BJ (cell line): ENCODE data around the gene ZNF521. TPM values are rescaled to one million over a fixed set of nuclear protein-coding genes. Genes with fewer than 3 reads are reported as not detected.

Experiments
- CTCF ChIA-PET: fragments of 350-600 bp; formaldehyde crosslinking; extraction: SDS; loops from one replicate; lab custom pipeline; 2021; ENCODE audit warnings: antibody characterized with exemption, inconsistent platforms; lab: Yijun Ruan, JAX
- POLR2A ChIA-PET: fragments of 300-600 bp; sonication (Branson Sonifier 250); formaldehyde crosslinking; extraction: SDS; loops from one replicate; lab custom pipeline; 2021; ENCODE audit warnings: antibody characterized with exemption; lab: Charles Lee
- DNase-seq: peaks from one replicate; pipeline ENCODE4 v3.0.0-alpha.2; 2011; ENCODE audit warnings: low read depth
- H3K27me3 ChIP-seq: 2 replicates; pipeline ENCODE4 v1.6.0; 2011; ENCODE audit warnings: low read length; ENCODE audit not compliant: control insufficient read depth, insufficient read depth
- H3K36me3 ChIP-seq: 2 replicates; pipeline ENCODE4 v1.5.1; 2011; ENCODE audit warnings: low read length; ENCODE audit not compliant: control insufficient read depth, insufficient read depth
- H3K4me3 ChIP-seq: 2 replicates; pipeline ENCODE4 v1.5.1; 2011; ENCODE audit warnings: low read depth, mild to moderate bottlenecking, control low read depth, low read length
- polyA plus RNA-seq: library from polyadenylated mRNA; depleted of rRNA; stranded (reverse); fragments of >200 nt; gene quantifications from 2 replicates; pipeline ENCODE4 v1.2.3, GENCODE V29; 2011
- TF ChIP-seq, protein P1 (sequence below): IDR thresholded peaks from 2 replicates; pipeline ENCODE4 v1.5.1; 2011; ENCODE audit warnings: low read depth, mild to moderate bottlenecking, control low read depth, inconsistent platforms, low read length, moderate library complexity; ENCODE audit not compliant: insufficient read depth

The ZNF521 gene
- polyA plus RNA-seq, 1 experiment: 29.3 TPM

DNA sequence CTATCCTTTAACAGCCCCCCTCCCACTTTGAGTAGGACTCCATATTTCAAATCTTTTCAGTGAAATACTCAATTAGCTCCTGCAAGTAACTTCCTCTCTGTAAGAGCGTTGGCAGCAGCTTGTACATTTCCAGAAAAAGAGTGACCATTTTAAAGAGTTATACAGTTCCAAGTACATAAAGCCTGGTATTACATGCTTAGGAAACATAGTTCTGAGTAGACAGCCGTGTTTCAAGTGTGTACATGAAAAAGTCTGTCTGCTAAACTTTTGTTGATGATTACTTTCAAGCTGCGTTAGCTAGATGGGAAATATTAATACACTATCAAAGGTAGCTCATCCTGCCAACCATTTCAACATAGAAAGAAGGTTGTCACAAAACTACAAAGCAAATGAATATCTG, 112.8 kb downstream of the ZNF521 start:
- TF ChIP-seq, protein P1, sequence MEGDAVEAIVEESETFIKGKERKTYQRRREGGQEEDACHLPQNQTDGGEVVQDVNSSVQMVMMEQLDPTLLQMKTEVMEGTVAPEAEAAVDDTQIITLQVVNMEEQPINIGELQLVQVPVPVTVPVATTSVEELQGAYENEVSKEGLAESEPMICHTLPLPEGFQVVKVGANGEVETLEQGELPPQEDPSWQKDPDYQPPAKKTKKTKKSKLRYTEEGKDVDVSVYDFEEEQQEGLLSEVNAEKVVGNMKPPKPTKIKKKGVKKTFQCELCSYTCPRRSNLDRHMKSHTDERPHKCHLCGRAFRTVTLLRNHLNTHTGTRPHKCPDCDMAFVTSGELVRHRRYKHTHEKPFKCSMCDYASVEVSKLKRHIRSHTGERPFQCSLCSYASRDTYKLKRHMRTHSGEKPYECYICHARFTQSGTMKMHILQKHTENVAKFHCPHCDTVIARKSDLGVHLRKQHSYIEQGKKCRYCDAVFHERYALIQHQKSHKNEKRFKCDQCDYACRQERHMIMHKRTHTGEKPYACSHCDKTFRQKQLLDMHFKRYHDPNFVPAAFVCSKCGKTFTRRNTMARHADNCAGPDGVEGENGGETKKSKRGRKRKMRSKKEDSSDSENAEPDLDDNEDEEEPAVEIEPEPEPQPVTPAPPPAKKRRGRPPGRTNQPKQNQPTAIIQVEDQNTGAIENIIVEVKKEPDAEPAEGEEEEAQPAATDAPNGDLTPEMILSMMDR: no peak
- no peak overlapping the region for H3K4me3 ChIP-seq
- H3K36me3 ChIP-seq: no peaks in the 10 kb centered on the region
- ChIA-PET CTCF (interaction anchor here (1.4 kb wide), 1 partner anchor 8 kb away, joined by 4 read pairs; no protein-coding TSS in a partner anchor), POLR2A (no interaction called here)
- H3K27me3 ChIP-seq: no peaks in the 10 kb centered on the region
- no peak for DNase-seq

DNA sequence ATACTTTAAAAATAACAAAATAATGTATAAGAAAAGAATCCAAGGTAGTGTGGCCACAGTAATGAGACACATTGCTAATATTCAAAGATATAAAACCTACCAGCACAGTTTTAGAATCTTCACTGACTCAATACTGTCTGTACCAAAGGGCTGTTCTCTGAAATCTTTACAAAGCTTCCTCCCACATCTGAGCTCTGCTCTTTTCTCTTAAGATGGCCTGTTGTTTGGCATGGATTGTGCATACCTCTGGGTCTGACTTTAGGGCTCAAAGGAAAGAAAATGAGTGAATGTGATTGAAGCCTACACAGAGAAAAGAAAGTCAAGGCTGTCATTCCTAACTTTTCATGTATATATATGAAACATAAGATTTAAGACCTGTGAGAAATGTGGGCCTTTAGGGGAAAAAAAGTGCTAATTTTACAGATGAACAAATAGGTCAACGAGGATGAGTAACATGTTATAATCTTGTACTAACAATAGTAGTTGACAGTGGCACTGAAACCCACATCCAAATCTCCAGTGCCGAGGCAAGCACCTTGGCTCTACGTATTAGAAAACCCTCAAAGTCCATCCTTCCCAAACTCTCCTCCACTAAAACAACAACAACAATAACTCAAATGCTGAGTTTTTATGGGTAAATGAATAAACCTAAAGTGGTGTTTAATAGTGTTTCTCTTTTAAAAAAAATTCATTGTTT, 114.2 kb downstream of the ZNF521 start:
- Histone ChIP-seq H3K4me3 (no peak overlapping the region), H3K36me3 (no peaks in the 10 kb centered on the region), H3K27me3 (no peaks in the 10 kb centered on the region)
- TF ChIP-seq, protein P1: no peak
- ChIA-PET POLR2A (no interaction called here), CTCF (no interaction called here)
- no peak for DNase-seq

DNA sequence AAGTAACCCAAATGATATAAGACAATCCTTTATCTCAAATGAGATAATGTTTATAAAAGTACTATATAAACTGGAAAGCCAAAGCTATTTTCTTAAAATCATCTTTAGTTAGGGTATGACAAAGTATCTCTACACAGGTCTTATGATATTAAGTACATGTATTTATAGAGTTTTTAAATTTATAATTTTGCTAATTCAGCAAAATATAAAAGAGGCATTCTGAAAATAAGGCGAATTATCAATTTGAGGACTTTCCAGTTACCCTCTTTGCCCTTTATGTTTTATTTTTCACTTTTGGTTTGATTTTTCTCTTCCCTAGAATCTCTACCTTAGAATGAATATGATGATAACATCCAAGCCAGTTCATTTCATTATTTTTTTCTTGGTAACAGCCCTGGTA, 115.2 kb downstream of the ZNF521 start:
- Histone ChIP-seq H3K27me3 (no peaks in the 10 kb centered on the region), H3K36me3 (no peaks in the 10 kb centered on the region), H3K4me3 (no peak overlapping the region)
- no peak for DNase-seq
- CTCF ChIA-PET: no interaction called here
- TF ChIP-seq, protein P1: no peak
- POLR2A ChIA-PET: no interaction called here

DNA sequence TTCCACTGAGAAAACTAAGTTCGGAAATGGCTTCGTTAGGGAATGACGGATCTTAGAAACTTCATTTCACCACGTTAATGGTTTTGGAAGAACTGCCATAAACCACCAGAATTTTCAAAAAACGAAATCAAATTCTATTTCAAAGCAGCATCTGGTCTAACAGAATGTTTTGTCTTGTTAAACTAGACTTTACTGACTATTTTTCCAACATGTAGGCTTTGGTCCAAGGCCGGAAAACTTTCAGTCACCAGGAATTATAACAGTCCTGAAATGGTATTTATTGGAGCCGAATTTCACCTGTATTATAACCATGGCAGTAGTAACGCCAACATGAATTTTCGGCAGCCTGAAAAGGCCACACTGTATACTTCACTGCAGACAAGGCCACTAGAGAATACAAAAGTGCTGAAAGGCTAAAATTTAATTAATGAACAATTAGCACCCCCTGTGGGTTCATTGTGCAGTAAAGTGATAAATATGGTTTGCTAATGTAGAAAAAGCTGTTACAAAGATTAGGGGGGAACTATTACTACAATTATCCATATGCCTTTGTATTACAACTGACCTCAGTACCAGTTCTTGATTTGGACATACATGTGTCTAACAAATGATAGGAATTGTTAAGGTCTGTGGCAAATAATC, 116.4 kb downstream of the ZNF521 start:
- Histone ChIP-seq H3K27me3 (no peaks in the 10 kb centered on the region), H3K4me3 (no peak overlapping the region), H3K36me3 (no peaks in the 10 kb centered on the region)
- ChIA-PET CTCF (no interaction called here), POLR2A (no interaction called here)
- no peak for DNase-seq
- TF ChIP-seq, protein P1: no peak

DNA sequence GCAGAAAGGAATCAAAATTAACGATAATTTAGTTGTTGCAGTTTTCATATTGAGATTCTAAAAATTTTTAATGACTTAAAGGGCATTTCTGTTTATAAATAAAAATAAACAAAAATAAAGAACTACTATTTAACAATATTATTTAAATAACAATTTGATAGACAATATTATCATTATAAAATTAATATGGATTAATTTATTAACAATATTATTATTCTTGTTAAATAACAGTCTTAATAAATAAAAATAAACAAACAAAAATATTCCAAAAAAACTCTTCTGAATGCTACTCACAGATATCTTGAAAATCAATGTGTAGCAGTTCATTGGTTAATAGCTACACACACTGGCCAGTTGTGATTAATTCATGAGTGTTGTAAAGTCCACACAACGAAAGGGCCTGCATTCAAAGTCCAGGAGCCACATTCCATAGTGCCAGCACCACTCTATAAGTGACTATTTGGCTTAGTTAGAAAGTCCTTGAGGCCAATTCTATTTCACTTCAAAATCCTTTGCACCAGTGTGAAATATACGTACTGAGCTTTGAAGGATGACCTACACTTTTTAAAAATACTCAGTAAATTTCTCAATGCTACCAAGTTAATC, 117.1 kb downstream of the ZNF521 start:
- H3K36me3 ChIP-seq: no peaks in the 10 kb centered on the region
- DNase-seq: no peak
- no peak overlapping the region for H3K4me3 ChIP-seq
- POLR2A ChIA-PET: no interaction called here
- TF ChIP-seq, protein P1: no peak
- no peaks in the 10 kb centered on the region for H3K27me3 ChIP-seq
- CTCF ChIA-PET: no interaction called here
